ENCODE data around the gene SPOPL.

- TF ChIP-seq GATA3 (IDR thresholded peaks at IDR 0.05; ENCODE audit: low read depth, low read length) (no peak), GATA2 (IDR thresholded peaks at IDR 0.05; ENCODE audit: low read depth, low read length) (no peak)
Measured at GRCh38 chr2:138512672-138513071, 11.1 kb downstream of the SPOPL start.

All from SH-SY5Y (cell line).